HEK293 (cell line): Measurements from ENCODE around the gene ST3GAL5.

Experiments
- BCL11B ChIP-seq: fragments of 450-650 bp; formaldehyde crosslinking; IDR thresholded peaks from 2 replicates; pipeline ENCODE4 v1.5.1; 2016; ENCODE audit warnings: low read depth, missing biosample characterization, missing genetic modification characterization
- GLI2 ChIP-seq: fragments of 450-650 bp; formaldehyde crosslinking; IDR thresholded peaks from 2 replicates; pipeline ENCODE4; 2017; ENCODE audit warnings: missing biosample characterization, missing genetic modification characterization, low read depth, borderline replicate concordance
- GLI4 ChIP-seq: fragments of 450-650 bp; formaldehyde crosslinking; IDR thresholded peaks from 2 replicates; pipeline ENCODE4 v1.5.1; 2016; ENCODE audit warnings: missing biosample characterization, missing genetic modification characterization
- GLIS1 ChIP-seq: fragments of 450-650 bp; formaldehyde crosslinking; IDR thresholded peaks from 2 replicates; pipeline ENCODE4 v1.5.1; 2016; ENCODE audit warnings: missing biosample characterization, missing genetic modification characterization
- HIC1 ChIP-seq: fragments of 450-650 bp; formaldehyde crosslinking; IDR thresholded peaks from 2 replicates; pipeline ENCODE4 v1.5.1; 2016; ENCODE audit warnings: missing biosample characterization, missing genetic modification characterization
- IKZF3 ChIP-seq: fragments of 450-650 bp; IDR thresholded peaks from 2 replicates; pipeline ENCODE4 v1.5.0; 2018; ENCODE audit warnings: missing biosample characterization, mild to moderate bottlenecking, missing genetic modification characterization, moderate library complexity
- KLF10 ChIP-seq: fragments of 450-650 bp; IDR thresholded peaks from 2 replicates; pipeline ENCODE4 v1.5.1; 2018; ENCODE audit warnings: missing biosample characterization, mild to moderate bottlenecking, missing genetic modification characterization
- KLF9 ChIP-seq: fragments of 450-650 bp; formaldehyde crosslinking; IDR thresholded peaks from 2 replicates; pipeline ENCODE4 v1.5.1; 2016; ENCODE audit warnings: missing biosample characterization, missing genetic modification characterization, low read depth
- MEIS1 ChIP-seq: sonication (generic); formaldehyde crosslinking; IDR thresholded peaks from 2 replicates; pipeline ENCODE4 v1.8.1; 2022; ENCODE audit warnings: missing genetic modification reagents, mild to moderate bottlenecking, borderline replicate concordance
- OVOL3 ChIP-seq: fragments of 450-650 bp; formaldehyde crosslinking; IDR thresholded peaks from 2 replicates; pipeline ENCODE4 v1.5.1; 2016; ENCODE audit warnings: missing biosample characterization, missing genetic modification characterization
- RBAK ChIP-seq: fragments of 450-650 bp; formaldehyde crosslinking; IDR thresholded peaks from 2 replicates; pipeline ENCODE4 v1.5.1; 2016; ENCODE audit warnings: missing biosample characterization, missing genetic modification characterization
- SCRT2 ChIP-seq: fragments of 450-650 bp; formaldehyde crosslinking; IDR thresholded peaks from 2 replicates; pipeline ENCODE4 v1.5.1; 2016; ENCODE audit warnings: missing biosample characterization, missing genetic modification characterization
- YY1 ChIP-seq: fragments of 450-650 bp; formaldehyde crosslinking; IDR thresholded peaks from 2 replicates; pipeline ENCODE4 v1.5.1; 2018; ENCODE audit warnings: missing biosample characterization, missing genetic modification characterization
- ZBTB1 ChIP-seq: fragments of 450-650 bp; formaldehyde crosslinking; IDR thresholded peaks from 2 replicates; pipeline ENCODE4 v1.5.1; 2016; ENCODE audit warnings: missing biosample characterization, missing genetic modification characterization
- ZBTB48 ChIP-seq: fragments of 450-650 bp; formaldehyde crosslinking; IDR thresholded peaks from 2 replicates; pipeline ENCODE4 v1.5.1; 2016; ENCODE audit warnings: missing biosample characterization, missing genetic modification characterization
- ZBTB7A ChIP-seq: fragments of 450-650 bp; formaldehyde crosslinking; IDR thresholded peaks from 2 replicates; pipeline ENCODE4 v1.5.1; 2016; ENCODE audit warnings: low read depth, missing biosample characterization, missing genetic modification characterization
- ZFP3 ChIP-seq: fragments of 450-650 bp; formaldehyde crosslinking; IDR thresholded peaks from 2 replicates; pipeline ENCODE4 v1.5.1; 2016; ENCODE audit warnings: low read depth, missing biosample characterization, missing genetic modification characterization
- ZFP37 ChIP-seq: fragments of 450-650 bp; formaldehyde crosslinking; IDR thresholded peaks from 2 replicates; pipeline ENCODE4 v1.5.1; 2016; ENCODE audit warnings: missing biosample characterization, missing genetic modification characterization
- ZNF114 ChIP-seq: fragments of 450-650 bp; formaldehyde crosslinking; IDR thresholded peaks from 2 replicates; pipeline ENCODE4 v1.5.0; 2017; ENCODE audit warnings: missing biosample characterization, missing genetic modification characterization
- ZNF155 ChIP-seq: fragments of 450-650 bp; formaldehyde crosslinking; IDR thresholded peaks from 2 replicates; pipeline ENCODE4 v1.5.1; 2016; ENCODE audit warnings: missing biosample characterization, missing genetic modification characterization
- ZNF223 ChIP-seq: fragments of 450-650 bp; formaldehyde crosslinking; IDR thresholded peaks from 2 replicates; pipeline ENCODE4 v1.5.1; 2016; ENCODE audit warnings: missing biosample characterization, missing genetic modification characterization
- ZNF24 ChIP-seq: fragments of 450-650 bp; formaldehyde crosslinking; IDR thresholded peaks from 2 replicates; pipeline ENCODE4 v1.5.1; 2016; ENCODE audit warnings: missing biosample characterization, missing genetic modification characterization
- ZNF274 ChIP-seq, 2 experiments: fragments of 200-500 bp in 1 of 2; fragments of 450-650 bp in 1 of 2; sonication (Bioruptor generic) in 1 of 2; formaldehyde crosslinking in 1 of 2; IDR thresholded peaks; 2 replicates each; pipeline versions ENCODE4 v1.5.1 to v1.6.1; 2014 to 2016; ENCODE audit warnings: borderline replicate concordance in 1 of 2, inconsistent platforms in 1 of 2, low read length in 1 of 2, missing biosample characterization in 1 of 2, missing genetic modification characterization in 1 of 2
- ZNF362 ChIP-seq: fragments of 450-650 bp; formaldehyde crosslinking; IDR thresholded peaks from 2 replicates; pipeline ENCODE4 v1.5.1; 2016; ENCODE audit warnings: missing biosample characterization, missing genetic modification characterization
- ZNF398 ChIP-seq: fragments of 450-650 bp; formaldehyde crosslinking; IDR thresholded peaks from 2 replicates; pipeline ENCODE4 v1.5.1; 2017; ENCODE audit warnings: missing biosample characterization, missing genetic modification characterization
- ZNF433 ChIP-seq: fragments of 450-650 bp; formaldehyde crosslinking; IDR thresholded peaks from 2 replicates; pipeline ENCODE4 v1.5.1; 2016; ENCODE audit warnings: missing biosample characterization, missing genetic modification characterization, low read depth
- ZNF600 ChIP-seq: fragments of 450-650 bp; formaldehyde crosslinking; IDR thresholded peaks from 2 replicates; pipeline ENCODE4 v1.5.1; 2016; ENCODE audit warnings: missing biosample characterization, missing genetic modification characterization
- ZNF621 ChIP-seq: fragments of 450-650 bp; formaldehyde crosslinking; IDR thresholded peaks from 2 replicates; pipeline ENCODE4 v1.5.1; 2017; ENCODE audit warnings: missing biosample characterization, missing genetic modification characterization
- ZNF624 ChIP-seq: fragments of 450-650 bp; formaldehyde crosslinking; IDR thresholded peaks from 2 replicates; pipeline ENCODE4 v1.5.1; 2017; ENCODE audit warnings: missing biosample characterization, missing genetic modification characterization
- ZNF768 ChIP-seq: fragments of 450-650 bp; formaldehyde crosslinking; IDR thresholded peaks from 2 replicates; pipeline ENCODE4 v1.5.1; 2018; ENCODE audit warnings: missing biosample characterization, mild to moderate bottlenecking, missing genetic modification characterization
- TF ChIP-seq, protein P1 (sequence below): fragments of 450-650 bp; formaldehyde crosslinking; IDR thresholded peaks from 2 replicates; pipeline ENCODE4 v1.5.1; 2016; ENCODE audit warnings: missing biosample characterization, missing genetic modification characterization

ST3GAL5 gene

GRCh38 chr2:85888684-85889626 is at the start of gene ST3GAL5 (continued):
- no peak for TF ChIP-seq ZNF398
- no peak for TF ChIP-seq ZBTB48 (tag by site-specific recombination)
- TF ChIP-seq ZNF768 (tag by site-specific recombination): 0 out of 2 replicates have a peak, but pooled peaks have one; percentile 31
- TF ChIP-seq BCL11B (tag by site-specific recombination): no peak
- no peak for TF ChIP-seq ZNF362 (tag by site-specific recombination)
- peak; percentile 66 for TF ChIP-seq GLIS1 (tag by site-specific recombination)
- no peak for TF ChIP-seq ZFP3 (tag by site-specific recombination)
- no peak for TF ChIP-seq ZBTB1
- TF ChIP-seq ZNF223 (tag by site-specific recombination): peak; percentile 94
- TF ChIP-seq ZNF24 (tag by site-specific recombination): no peak
- no peak for TF ChIP-seq ZNF433 (tag by site-specific recombination)
- no peak for TF ChIP-seq ZNF624 (tag by site-specific recombination)
- TF ChIP-seq MEIS1 (CRISPR knock-in tag): no peak
- no peak for TF ChIP-seq OVOL3 (tag by site-specific recombination)
- no peak for TF ChIP-seq GLI2
- peak; percentile 93 for TF ChIP-seq HIC1 (tag by site-specific recombination)
- no peak for TF ChIP-seq ZNF155 (tag by site-specific recombination)
- TF ChIP-seq KLF10 (tag by site-specific recombination): peak; percentile 97
- TF ChIP-seq ZNF274 (IDR thresholded peaks at IDR 0.05; ENCODE audit: low read length): no peak
- no peak for TF ChIP-seq ZNF274 (tag by site-specific recombination; IDR thresholded peaks at IDR 0.05; ENCODE audit: borderline replicate concordance)
- TF ChIP-seq KLF9 (tag by site-specific recombination): peak; percentile 43; the same call in 1 of the 2 replicates
- TF ChIP-seq ZNF600 (tag by site-specific recombination): peak; percentile 73
- TF ChIP-seq YY1 (tag by site-specific recombination): no peak
- TF ChIP-seq ZNF621 (tag by site-specific recombination): no peak
- TF ChIP-seq GLI4 (tag by site-specific recombination): no peak
- TF ChIP-seq RBAK: no peak
- TF ChIP-seq ZBTB7A (tag by site-specific recombination): no peak
- TF ChIP-seq SCRT2 (tag by site-specific recombination): 0 out of 2 replicates have a peak, but pooled peaks have one; percentile 30
- no peak for TF ChIP-seq ZNF114 (tag by site-specific recombination)
- no peak for TF ChIP-seq IKZF3 (tag by site-specific recombination)
- TF ChIP-seq, protein P1, sequence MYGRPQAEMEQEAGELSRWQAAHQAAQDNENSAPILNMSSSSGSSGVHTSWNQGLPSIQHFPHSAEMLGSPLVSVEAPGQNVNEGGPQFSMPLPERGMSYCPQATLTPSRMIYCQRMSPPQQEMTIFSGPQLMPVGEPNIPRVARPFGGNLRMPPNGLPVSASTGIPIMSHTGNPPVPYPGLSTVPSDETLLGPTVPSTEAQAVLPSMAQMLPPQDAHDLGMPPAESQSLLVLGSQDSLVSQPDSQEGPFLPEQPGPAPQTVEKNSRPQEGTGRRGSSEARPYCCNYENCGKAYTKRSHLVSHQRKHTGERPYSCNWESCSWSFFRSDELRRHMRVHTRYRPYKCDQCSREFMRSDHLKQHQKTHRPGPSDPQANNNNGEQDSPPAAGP (tag by site-specific recombination): no peak
- 0 out of 2 replicates have a peak, but pooled peaks have one; percentile 38 for TF ChIP-seq ZFP37 (tag by site-specific recombination)
